NT2/D1 (cell line): Measurements from ENCODE around the gene SH2D6.

ENCODE experiments used
- DNase-seq: peaks from one replicate; pipeline ENCODE4 v3.0.0-alpha.2; 2011; ENCODE audit warnings: low read depth, low spot score
- H3K27me3 ChIP-seq: 2 replicates; pipeline ENCODE4 v1.6.0; 2011; ENCODE audit warnings: mild to moderate bottlenecking; ENCODE audit not compliant: insufficient read length, insufficient read depth
- H3K36me3 ChIP-seq: 2 replicates; pipeline ENCODE4 v1.6.1; 2011; ENCODE audit warnings: mild to moderate bottlenecking, low read length, mixed read lengths; ENCODE audit not compliant: insufficient read depth, insufficient read length
- H3K4me1 ChIP-seq: 2 replicates; pipeline ENCODE4 v1.5.1; 2011; ENCODE audit not compliant: insufficient read depth, insufficient read length
- H3K4me3 ChIP-seq: 2 replicates; pipeline ENCODE4 v1.5.1; 2011; ENCODE audit warnings: low read depth; ENCODE audit not compliant: insufficient read length
- H3K9ac ChIP-seq: 2 replicates; pipeline ENCODE4 v1.6.0; 2011; ENCODE audit warnings: low read depth; ENCODE audit not compliant: insufficient read length
- H3K9me3 ChIP-seq: 2 replicates; pipeline ENCODE4 v1.5.1; 2011; ENCODE audit warnings: mild to moderate bottlenecking, low read length; ENCODE audit not compliant: insufficient read depth
- SUZ12 ChIP-seq: IDR thresholded peaks from 2 replicates; pipeline ENCODE4 v1.6.1; 2011; ENCODE audit not compliant: insufficient read length, insufficient read depth; ENCODE audit errors: extremely low read depth
- YY1 ChIP-seq: IDR thresholded peaks from 2 replicates; pipeline ENCODE4 v1.6.1; 2011; ENCODE audit not compliant: insufficient read length, insufficient read depth
- ZNF274 ChIP-seq: IDR thresholded peaks from 2 replicates; pipeline ENCODE4 v1.6.1; 2011; ENCODE audit warnings: mild to moderate bottlenecking, low read depth, low read length

SH2D6 gene

GRCh38 chr2:85446296-85447221 lies 28.0 kb downstream of the SH2D6 start:
- Histone ChIP-seq H3K27me3 (no peaks in the 10 kb centered on the region), H3K4me1 (no peaks in the 10 kb centered on the region), H3K36me3 (no peaks in the 10 kb centered on the region), H3K4me3 (no peak overlapping the region), H3K9me3 (no peaks in the 10 kb centered on the region), H3K9ac (no peak overlapping the region)
- no peak for DNase-seq
- no peak for TF ChIP-seq ZNF274
- TF ChIP-seq YY1 = no peak
- no peak for TF ChIP-seq SUZ12

GRCh38 chr2:85447222-85447585 lies 28.7 kb downstream of the SH2D6 start:
- no peak for TF ChIP-seq ZNF274
- TF ChIP-seq YY1 = no peak
- TF ChIP-seq SUZ12 = no peak
- no peak overlapping the region for H3K9ac ChIP-seq
- H3K4me3 ChIP-seq = no peak overlapping the region
- no peaks in the 10 kb centered on the region for H3K27me3 ChIP-seq
- no peaks in the 10 kb centered on the region for H3K4me1 ChIP-seq
- H3K9me3 ChIP-seq = no peaks in the 10 kb centered on the region
- no peak for DNase-seq
- no peaks in the 10 kb centered on the region for H3K36me3 ChIP-seq

GRCh38 chr2:85448461-85449213 lies 30.1 kb downstream of the SH2D6 start:
- no peak overlapping the region for H3K9ac ChIP-seq
- H3K4me1 ChIP-seq = no peaks in the 10 kb centered on the region
- H3K36me3 ChIP-seq = no peaks in the 10 kb centered on the region
- H3K27me3 ChIP-seq = no peaks in the 10 kb centered on the region
- H3K4me3 ChIP-seq = no peak overlapping the region
- H3K9me3 ChIP-seq = no peaks in the 10 kb centered on the region
- no peak for DNase-seq
- TF ChIP-seq YY1 (no peak), SUZ12 (no peak), ZNF274 (no peak)

- Histone ChIP-seq H3K9ac (no peak overlapping the region), H3K9me3 (no peaks in the 10 kb centered on the region), H3K36me3 (no peaks in the 10 kb centered on the region), H3K4me3 (no peak overlapping the region), H3K4me1 (no peaks in the 10 kb centered on the region), H3K27me3 (no peaks in the 10 kb centered on the region)
- no peak for DNase-seq
- TF ChIP-seq YY1 = no peak
- no peak for TF ChIP-seq ZNF274
Observed at GRCh38 chr2:85449214-85449588, 30.7 kb downstream of the SH2D6 start.

DNA sequence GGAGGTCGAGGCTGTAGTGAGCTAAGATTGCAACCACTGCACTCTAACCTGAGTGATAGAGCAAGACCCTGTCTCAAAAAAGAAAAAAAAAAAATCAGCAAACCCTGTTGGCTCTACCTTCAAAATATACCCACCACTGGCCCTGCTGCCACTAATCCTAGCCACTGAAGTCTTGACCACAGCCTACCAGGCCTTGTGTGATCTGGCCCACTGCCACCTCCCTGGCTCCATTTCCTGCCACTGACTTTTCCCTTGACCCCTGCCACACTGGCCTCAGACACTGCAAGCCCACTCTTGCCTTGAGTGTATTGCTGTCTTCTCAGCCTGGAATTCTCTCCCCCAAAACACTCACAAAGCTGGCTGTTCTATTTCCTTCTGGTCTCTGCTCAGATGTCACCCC lies 33.7 kb downstream of the SH2D6 start:
- Histone ChIP-seq H3K9me3 (no peaks in the 10 kb centered on the region; the same call in 1 of the 2 replicates), H3K27me3 (no peaks in the 10 kb centered on the region), H3K36me3 (no peaks in the 10 kb centered on the region), H3K9ac (no peak overlapping the region), H3K4me1 (peaks cover 4% of the 10 kb centered on the region), H3K4me3 (no peak overlapping the region)
- no peak for DNase-seq
- TF ChIP-seq YY1 = no peak
- TF ChIP-seq ZNF274 = no peak
- no peak for TF ChIP-seq SUZ12

DNA sequence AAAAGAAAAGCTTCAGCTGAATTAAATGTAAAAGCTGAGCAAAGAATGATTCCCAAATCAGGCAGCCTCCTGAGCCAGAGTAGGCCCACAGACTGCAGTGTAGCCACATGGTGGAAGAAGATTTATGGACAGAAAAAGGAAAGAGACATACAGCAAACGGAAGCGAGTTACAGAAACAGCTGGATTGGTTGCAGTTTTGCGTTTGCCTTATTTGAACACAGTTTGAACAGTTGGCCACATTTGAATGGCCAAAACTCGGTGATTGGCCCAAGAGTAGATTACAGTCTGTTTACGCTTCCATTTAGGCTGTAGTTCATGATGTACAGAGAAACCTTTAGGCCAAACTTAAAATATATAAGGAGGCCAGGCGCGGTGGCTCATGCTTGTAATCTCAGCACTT lies 35.1 kb downstream of the SH2D6 start:
- peaks cover 4% of the 10 kb centered on the region for H3K4me1 ChIP-seq
- no peaks in the 10 kb centered on the region; the same call in 1 of the 2 replicates for H3K9me3 ChIP-seq
- TF ChIP-seq SUZ12 (no peak), YY1 (no peak)
- H3K4me3 ChIP-seq = no peak overlapping the region
- no peaks in the 10 kb centered on the region for H3K36me3 ChIP-seq
- no peak for DNase-seq
- H3K27me3 ChIP-seq = no peaks in the 10 kb centered on the region
- H3K9ac ChIP-seq = no peak overlapping the region

GRCh38 chr2:85455552-85456090 lies 37.1 kb downstream of the SH2D6 start:
- Histone ChIP-seq H3K9ac (no peak overlapping the region), H3K36me3 (no peaks in the 10 kb centered on the region), H3K27me3 (no peaks in the 10 kb centered on the region), H3K4me1 (peaks cover 4% of the 10 kb centered on the region), H3K9me3 (no peaks in the 10 kb centered on the region; the same call in 1 of the 2 replicates), H3K4me3 (no peak overlapping the region)
- TF ChIP-seq YY1 = no peak
- TF ChIP-seq ZNF274 = no peak
- TF ChIP-seq SUZ12 = no peak
- no peak for DNase-seq
